HG03103 (cell line): ENCODE measurements around the gene RNF224.
A peak's percentile ranks its signal among the peaks of the same experiment; 100 is the strongest.

Source experiments
- ATAC-seq: cut with Tn5 transposase; IDR thresholded peaks from one replicate; pipeline ENCODE4 v1.9.1; 2021; ENCODE audit warnings: low read depth; ENCODE audit not compliant: unreplicated experiment

Gene RNF224

DNA sequence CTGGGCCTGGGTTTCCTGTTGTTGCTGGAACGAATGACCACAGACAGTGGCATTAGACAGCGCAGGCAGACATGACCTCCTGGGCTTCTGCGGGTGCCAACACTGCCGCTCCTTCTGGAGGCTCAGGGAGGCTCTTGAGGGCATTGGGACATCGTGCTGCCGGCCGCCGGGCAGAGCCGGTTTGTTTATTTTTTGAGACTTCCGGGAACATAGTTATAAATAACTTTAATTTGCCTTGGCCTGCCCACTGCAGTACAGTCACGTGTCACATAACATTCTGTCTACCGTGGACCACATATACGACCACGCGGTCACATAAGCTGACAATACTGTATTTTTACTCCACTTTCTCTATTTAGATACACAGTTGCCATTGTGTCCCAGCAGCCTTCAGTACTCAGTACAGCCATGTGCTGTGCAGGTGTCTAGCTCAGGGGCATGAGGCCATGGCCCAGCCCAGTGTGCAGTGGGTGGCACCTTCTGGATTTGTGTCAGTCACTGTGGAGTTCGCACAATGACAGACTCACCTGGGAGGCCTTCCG is 42.0 kb downstream of the RNF224 start:
- no peak for ATAC-seq

GRCh38 chr9:137270929-137271695 is 43.8 kb downstream of the RNF224 start:
- no peak for ATAC-seq

DNA sequence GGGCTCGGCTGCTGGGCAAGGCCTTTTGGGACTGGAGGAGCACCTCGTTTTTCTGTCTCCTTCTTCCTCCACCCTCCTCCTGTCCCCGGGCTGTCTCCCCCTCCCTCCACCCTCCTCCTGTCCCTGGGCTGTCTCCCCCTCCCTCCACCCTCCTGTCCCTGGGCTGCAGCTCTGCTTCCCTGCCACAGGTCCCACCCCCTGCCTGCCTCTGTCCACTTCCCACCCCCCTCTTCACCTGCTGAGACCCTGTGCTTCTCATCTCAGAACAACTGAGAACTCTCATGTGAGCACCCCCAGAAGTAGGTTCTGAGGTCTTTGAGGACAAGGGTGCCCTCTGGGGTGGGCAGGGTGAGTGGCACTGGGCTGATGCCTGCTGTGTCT is 44.4 kb downstream of the RNF224 start:
- no peak for ATAC-seq

DNA sequence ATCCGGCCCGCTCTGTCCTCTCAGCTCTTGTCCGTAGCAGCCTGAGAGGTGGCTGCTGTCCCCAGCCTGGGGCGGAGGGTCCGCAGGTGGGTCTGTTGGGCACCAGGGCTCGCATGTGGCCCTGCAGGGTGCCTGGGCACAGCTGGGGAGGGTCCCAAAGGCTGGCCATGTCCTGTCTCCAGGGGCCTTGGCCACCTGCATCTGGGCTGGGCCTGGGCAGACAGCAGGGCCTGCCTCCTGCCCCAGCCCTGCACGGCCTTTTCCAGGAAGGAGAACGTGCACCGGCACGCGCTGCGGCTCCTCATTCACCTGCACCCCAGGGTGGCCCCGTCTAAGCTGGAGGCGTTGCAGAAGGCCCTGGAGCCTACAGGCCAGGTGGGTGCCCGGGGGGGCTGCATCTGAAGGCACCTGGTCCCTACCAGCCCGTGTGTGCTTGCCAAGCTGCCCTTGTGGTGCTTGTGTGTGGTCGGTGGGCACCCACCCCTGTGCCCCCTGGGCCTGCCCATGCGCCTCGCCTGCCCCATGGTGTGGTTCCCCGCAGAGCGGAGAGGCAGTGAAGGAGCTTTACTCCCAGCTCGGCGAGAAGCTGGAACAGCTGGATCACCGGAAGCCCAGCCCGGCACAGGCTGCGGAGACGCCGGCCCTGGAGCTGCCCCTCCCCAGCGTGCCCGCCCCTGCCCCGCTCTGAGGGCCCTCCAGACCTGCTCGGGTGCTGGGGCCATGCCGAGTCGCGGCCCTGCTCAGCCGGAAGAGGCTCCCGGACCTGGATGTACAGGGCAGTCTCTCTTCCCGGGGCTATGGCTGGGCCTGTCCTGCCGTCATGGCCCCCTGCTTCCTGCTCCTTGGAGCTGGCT is 45.2 kb downstream of the RNF224 start:
- no peak for ATAC-seq

GRCh38 chr9:137273095-137273490 is 45.8 kb downstream of the RNF224 start:
- no peak for ATAC-seq

DNA sequence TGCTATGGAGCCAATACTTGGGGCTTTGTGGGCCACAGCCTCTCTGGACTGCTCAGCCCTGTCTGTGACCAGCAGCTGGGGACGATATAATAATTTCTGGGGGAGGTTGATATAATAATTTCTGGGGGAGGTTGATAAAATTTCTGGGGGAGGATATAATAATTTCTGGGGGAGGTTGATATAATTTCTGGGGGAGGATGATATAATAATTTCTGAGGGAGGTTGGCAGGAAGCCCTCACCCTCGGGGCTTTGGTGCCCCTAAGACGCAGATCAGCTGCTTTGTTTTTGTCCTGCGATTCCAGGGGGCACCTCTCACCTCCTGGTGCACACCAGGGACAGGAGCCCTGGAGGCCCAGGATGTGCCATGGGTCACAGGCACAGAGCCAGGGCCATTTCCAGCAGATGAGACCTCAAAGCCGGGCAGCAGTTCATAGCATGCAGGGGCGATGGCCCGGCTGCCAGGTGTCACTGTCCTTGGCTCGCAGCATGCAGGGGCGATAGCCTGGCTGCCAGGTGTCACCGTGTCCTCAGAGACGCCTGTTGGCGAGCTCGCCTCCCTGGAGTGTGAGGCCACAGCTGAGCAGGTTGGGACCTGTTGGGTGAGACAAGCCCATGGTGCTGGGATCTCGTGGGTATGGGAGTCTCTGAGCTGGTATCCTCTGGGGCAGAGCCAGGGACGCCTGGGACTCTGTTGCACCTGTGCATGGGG is 46.5 kb downstream of the RNF224 start:
- ATAC-seq = no peak

- no peak for ATAC-seq
Measured at GRCh38 chr9:137275203-137275587, 47.9 kb downstream of the RNF224 start.

DNA sequence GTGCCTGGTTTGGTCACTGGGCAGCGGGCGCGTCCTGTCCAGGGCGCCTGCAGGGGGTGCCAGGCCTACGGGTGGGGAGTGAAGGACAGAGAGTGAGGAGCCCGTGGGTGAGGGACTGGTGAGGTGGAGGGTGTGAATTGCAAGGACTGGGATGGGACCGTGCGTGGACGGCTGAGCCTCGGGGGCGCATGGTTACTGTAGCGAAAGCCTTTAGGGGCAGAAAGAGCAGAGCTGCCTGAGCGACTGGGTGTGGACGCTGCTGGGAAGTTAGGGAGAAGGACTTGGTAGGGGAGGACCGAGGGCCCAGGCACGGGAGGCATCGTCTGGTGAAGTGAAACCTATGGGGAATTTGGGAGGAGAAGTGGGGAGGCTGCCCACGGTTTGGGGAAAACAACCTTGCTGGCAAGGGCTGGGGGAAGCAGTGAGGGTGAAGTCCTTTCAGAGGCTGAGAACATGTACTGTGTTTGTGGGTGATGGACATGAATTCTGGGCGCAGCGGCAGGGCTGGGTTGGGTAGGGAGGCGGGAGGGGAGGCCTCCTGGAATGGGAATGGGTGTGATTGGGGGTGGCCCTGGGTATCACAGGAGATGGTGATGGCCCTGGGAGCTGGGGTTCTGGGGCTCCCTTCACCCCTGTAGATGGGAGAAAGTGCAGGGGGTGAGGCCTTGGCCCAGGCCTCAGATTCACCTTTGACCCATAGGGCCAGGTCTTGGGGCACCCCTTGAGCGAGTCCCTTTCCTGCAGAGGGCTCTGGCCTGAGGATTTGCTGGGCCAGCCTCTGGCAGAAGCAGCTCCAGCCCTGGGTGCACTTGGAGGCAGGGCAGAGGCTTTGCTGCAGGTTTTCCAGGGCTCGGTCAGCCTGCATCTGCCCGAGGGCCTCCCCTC is 48.5 kb downstream of the RNF224 start:
- no peak for ATAC-seq

DNA sequence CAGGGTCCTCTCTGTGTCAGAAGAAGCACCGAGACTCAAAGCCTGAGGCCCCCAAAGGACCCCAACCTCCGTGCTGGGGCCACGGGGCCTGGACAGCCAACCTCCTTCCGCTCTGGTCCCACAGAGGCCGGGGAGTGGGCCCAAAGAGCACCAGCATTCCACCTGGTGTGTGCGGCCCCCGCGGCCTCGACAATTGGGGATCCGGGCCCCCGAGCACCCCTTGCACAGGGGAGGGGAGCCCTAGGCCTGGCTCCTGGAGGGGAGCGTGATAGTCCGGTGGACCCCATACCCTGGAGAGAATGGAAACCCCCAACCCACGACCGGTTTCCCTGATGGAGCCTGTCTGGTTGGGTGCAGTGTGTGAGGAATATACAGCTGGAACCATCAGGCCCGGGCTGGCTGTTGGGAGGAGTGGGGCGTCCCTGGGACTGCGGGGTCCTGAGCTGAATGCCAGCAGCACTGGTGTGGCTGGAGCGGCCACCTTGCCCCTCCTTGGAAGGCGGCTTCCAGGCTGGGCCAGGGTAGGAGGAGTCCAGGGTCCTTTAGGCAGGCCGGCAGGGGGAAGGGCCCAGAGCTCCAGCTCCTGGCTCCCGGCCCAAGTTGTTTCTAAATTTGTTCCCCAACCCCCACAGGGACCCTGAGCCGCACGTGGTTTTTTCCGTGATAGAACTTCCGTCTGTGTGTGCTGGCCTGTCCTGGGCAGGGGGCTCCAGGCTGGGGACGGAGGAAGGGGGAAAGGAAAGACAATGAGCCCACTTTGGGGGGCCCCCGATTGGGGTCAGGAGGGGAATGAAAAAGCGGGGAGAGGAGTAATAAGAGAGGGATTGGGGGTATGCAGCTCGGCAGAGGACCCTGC is 49.4 kb downstream of the RNF224 start:
- ATAC-seq = no peak

GRCh38 chr9:137277329-137278041 is 50.2 kb downstream of the RNF224 start, which contains the start of gene TOR4A:
TOR4A (plus strand) TSS chr9:137277726; CDS start chr9:137278690, 964 bp downstream.
- ATAC-seq = peak; percentile 50

- ATAC-seq = no peak
Measured at GRCh38 chr9:137278061-137278701, 50.9 kb downstream of the RNF224 start.
